ENCODE data around the gene PRR16.

GRCh38 chr5:120552638-120553037, 88.5 kb downstream of the PRR16 start:
- TF ChIP-seq CTCF (IDR thresholded peaks at IDR 0.05) (no peak), POLR2A (IDR thresholded peaks at IDR 0.05) (no peak)
